ENCODE measurements around the gene ZMPSTE24.
A peak's percentile ranks its signal among the peaks of the same experiment; 100 is the strongest.
"Not testable (repeated sequence)": the region's sequence is repeated elsewhere in the genome, so short reads cannot be mapped to it uniquely, and the experiment has no call there.

ZMPSTE24 gene

DNA sequence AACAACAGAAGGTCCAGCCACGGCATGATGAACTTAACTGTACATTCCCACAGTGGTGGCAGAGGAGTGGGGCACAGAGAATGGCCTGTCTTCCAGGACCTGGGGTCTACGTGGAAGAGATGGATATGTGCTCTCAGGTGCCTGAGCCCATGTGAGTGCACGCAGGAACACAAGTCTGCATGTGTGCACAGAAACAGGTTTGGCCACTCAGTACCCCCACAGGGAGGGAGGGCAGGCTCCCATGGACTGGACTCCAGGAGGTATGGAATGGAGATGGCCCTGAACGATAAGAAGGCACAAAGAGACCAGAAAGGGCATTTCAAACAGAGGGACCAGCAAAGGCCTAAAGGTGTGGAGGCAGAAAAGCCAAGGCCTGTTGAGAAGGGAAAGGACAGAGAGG, 48.3 kb downstream of the ZMPSTE24 start:
- DNase-seq = no peak

GRCh38 chr1:40307186-40307585, 49.1 kb downstream of the ZMPSTE24 start:
- no peak for DNase-seq

DNA sequence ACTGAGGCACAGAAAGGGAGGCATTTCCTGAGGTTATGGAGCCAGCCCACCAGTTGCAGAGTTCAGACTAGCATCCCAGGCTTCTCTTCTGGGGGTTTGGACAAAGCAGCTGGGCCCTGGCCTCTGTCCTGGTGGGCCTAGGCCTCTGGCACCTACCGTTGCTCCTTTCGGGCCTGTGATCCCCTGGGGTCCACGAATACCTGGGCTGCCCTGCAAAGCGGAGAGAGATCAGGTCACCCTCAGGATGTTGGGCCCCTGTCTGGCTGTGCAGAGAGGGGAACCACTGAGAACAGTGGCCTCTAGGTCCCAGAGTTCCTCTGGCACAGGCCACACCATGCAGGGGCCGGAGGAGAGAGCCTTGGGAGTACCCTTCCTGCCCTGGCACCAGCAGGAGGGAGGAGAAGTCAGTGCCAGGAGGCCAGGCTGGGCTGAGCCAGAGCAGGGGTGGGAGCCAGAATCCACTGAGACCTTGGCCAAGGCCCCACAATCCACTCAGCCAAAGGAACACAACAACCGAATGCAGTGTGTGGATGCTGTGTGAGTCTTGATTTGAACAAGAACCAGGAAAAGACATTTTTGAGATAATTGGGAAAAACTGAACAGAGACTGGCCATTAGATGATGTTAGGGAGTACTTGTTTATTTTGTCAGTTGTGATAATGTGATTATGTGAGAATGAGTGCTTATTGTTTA, 50.1 kb downstream of the ZMPSTE24 start:
- DNase-seq = peak; percentile 60 to 86

DNA sequence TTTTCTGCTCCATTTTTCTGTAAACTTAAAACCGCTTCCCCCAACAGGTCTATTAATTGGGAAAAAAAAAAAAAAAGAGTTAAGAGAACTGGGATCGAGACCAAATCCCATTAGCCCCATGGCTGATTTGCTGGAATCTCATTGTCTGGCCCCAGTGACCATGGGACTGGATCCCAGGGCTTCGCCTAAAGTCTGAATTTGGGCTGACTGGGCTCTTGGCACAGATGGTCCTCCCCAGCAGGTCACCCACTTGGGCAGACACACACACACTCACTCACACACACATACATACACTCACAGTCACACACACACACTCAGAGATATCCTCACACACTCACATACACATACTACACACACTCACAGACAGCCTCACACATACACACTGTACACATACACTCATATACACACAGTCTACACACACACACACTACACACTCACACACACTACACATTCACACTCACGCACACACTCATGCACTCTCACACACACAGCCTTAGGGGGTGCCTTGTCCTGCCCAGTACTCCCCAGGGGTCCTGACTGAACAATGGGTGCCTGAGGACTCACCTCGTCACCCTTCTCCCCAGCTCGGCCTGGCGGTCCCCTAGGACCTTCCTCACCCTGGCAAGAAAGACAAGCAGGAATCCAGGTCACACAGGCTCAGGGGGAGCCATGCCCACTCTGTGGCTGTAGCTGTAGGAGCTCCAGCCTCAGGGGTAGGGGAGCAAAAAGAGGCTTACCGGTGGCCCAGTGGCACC, 51.5 kb downstream of the ZMPSTE24 start:
- peak; percentile 86 to 95 for DNase-seq

- DNase-seq = no peak
Observed at GRCh38 chr1:40310129-40310461, 52.1 kb downstream of the ZMPSTE24 start.

GRCh38 chr1:40310983-40311642, 53.1 kb downstream of the ZMPSTE24 start:
- DNase-seq = no peak

GRCh38 chr1:40311692-40312091, 53.7 kb downstream of the ZMPSTE24 start:
- DNase-seq = no peak

DNA sequence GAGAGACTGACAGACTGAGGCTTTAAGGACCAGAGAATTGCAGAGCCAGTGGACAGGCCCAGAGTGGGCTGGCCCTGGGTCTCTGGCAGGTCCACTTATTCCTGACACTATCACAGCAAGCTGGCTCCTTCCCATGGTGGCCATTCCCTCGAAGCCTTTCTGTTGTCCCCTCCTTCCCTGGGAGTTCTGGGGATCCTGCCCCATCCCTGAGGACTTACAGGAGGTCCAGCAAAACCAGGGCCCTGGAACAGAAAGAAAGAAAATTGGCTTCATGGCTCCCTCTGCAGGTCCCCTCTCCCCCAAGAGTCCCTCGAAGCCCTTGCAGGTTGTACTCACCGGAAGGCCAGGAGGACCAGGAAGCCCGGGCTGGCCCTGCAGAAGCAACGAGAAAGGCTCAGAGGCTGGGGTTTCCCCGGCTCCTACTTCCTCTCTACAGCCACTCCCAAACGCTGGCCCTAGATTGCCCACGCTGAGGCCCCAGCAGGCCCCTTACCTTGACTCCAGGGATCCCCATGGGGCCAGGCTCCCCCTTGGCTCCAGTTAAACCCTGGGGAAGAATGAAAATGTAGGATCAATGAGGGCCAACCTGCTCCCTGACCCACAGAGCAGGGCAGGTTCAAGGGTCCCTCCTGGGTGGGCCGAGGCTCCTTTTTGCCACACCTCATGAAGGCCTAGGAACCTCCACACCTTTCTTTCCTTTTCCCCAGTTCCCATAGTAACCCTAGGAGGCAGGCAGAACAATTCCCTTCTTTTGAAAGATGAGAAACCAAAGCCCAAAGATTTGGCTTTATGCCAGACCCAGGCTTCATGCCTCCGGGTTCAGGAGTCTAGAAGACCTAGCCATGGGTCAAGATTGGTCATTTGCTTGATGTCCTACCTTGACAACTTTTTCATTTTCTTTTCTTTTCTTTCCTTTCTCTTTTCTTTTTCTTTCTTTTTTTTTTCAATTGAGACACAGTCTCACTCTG, 54.5 kb downstream of the ZMPSTE24 start:
- DNase-seq = no peak

DNA sequence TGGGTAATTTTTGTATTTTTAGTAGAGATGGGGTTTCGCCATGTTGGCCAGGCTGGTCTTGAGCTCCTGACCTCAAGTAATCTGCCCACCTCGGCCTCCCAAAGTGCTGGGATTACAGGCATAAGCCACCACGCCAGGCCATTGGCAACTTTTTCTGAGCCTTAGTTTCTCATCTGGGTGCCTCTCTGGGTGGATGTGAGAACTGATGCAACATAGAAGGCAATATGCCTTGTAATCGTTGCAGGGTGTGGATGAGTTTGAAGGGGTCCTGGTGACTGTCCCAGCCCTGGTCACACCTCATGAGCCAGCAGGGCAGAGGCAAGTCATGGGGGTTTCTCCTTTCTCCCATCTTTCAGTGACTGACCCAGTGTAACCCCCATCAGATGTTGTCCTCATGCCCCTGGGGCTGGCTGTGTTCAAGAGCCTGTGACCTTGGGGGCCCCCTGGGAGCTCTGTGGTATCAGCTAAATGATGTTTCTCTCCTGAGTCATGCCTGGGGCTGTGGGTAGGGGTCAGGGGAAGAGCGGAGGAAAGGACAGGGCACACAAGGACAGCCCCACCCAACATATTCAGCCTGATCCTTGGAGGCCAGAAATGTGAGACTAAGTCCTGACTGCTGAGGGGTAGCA, 55.4 kb downstream of the ZMPSTE24 start:
- DNase-seq = no peak

- DNase-seq = no peak
Observed at GRCh38 chr1:40313958-40314720, 56.1 kb downstream of the ZMPSTE24 start.

- peak in 1 of 2 experiments; percentile 59 for DNase-seq
Observed at GRCh38 chr1:40314721-40315238, 56.7 kb downstream of the ZMPSTE24 start.

DNA sequence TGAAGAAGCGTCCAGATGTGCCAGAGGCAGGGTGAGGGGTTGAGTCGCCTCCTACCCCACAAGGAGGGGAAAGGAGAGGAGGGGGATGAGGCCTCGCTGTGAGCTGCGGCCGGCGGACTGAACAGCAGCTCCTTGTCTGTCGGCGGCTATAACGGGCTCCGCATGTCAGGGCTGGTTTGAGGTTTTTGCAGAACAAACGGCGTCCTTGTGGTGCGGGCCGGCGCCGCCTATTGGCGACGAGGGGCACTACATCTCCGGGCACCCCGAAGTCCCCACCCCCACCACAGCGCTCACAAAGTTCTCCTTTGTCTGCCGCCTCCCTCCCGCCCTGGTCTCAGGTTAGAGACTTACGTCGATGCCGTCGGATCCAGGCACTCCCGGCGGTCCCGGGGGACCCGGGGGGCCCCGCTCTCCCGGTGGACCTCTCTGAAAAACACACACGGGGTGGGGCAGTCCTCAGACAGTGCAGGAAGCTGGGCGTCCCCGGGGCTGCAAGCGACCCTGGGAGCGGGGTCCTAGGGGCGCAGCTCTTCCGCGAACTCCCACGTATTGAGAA, 57.3 kb downstream of the ZMPSTE24 start:
- peak; percentile 38 to 82 for DNase-seq

- no peak for DNase-seq
Observed at GRCh38 chr1:40315795-40316594, 58.0 kb downstream of the ZMPSTE24 start.

DNA sequence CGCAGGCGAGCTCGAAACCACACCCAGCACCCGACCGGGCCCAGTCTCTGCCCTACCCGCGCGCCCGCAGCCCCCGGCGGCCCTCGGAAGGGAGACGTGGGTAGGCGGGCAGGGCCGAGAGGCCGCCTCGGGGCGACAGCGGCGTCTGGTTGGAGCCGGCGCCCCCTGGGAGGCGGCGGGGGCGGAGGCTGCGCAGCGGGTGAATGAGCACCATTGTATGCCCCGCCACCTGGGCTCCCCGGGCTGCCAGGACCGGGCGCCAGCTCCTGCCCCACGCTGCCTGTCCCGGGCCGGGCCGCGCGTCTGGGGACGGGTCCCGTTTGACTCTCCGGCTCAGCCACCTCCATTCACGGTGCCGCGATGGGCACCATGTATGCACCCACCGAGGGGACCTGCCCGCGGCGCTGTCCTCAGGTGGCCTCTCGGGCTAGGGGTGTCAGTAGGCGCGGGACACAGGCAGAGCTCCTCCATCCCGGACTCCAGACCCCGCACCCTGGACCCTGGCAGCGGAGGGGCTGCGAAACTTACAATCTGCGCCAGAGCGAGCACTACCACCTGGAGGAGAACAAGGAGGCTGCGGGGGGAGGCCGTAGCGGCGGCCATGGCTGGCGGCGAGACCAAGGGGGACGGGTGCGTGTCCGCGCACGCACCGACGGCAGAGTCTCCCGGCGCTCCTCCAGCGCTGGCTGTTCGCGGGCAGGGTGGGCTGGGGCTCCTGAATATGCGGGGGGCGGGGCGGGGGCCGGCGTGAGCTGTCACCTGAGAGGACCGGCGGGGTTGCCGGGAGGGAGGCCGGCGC, 58.8 kb downstream of the ZMPSTE24 start, which contains the start of gene COL9A2:
Gene COL9A2 (minus strand): TSS at position 692 of the 799 bp plus-strand sequence. CDS start 89 bp downstream, at position 603.
- DNase-seq = no peak

- no peak for DNase-seq
Observed at GRCh38 chr1:40317394-40318074, 59.5 kb downstream of the ZMPSTE24 start.

DNA sequence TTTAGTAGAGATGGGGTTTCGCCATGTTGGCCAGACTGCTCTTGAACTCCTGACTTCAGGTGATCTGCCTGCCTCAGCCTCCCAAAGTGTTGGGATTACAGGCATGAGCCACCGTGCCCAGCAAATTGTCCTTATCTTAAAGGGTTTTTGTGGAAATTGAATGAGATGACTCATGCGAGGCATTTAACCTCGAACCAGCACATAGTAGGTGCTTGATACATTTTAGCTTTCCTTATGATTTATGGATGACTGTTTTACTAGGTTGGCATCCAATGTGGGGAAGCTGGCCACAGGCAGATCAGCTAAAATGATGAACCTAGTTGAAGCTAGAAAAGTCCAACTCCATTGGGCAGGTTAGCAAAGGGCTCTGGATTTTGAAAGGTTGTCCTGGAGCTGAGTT, 60.4 kb downstream of the ZMPSTE24 start:
- no peak for DNase-seq

DNA sequence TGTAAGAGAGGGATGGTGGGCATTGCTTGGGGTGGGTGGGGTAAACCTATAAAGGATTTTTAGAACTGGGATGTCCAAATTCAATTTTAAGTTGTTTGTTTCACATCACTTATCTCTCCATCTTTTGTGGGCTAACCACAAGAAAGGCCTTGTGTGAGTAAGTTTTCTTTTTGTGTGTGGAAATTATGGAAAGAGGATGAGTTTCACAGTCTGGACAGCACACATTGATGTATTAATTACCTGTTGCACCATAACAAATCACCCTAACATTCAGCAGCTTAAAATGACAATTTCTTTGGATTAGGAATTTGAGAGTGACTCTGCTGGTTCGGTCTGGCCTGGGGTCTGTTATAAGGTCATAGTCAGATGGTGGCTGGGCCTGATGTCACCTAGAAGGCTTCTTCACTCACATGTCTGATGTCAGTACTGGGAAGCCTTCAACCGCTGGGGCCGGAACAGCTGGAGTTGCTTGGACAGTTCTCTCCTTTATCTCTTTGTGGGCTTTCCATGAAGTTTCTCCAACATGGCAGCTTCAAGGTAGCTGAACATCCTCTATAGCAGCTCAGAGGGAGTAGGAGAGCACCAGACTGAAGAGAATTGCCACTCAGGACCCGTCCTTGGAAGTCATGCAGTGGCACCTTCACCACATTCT, 61.1 kb downstream of the ZMPSTE24 start:
- DNase-seq = no peak

GRCh38 chr1:40331403-40331802, 73.4 kb downstream of the ZMPSTE24 start:
- DNase-seq = not testable (repeated sequence)
